Medulla oblongata (tissue), 1 donor: ENCODE measurements around the gene PCDHA1.

Source experiments
- DNase-seq: peaks from one replicate; pipeline ENCODE4 v3.0.0-alpha.2; 2015; ENCODE audit errors: extremely low spot score

The PCDHA1 gene

DNA sequence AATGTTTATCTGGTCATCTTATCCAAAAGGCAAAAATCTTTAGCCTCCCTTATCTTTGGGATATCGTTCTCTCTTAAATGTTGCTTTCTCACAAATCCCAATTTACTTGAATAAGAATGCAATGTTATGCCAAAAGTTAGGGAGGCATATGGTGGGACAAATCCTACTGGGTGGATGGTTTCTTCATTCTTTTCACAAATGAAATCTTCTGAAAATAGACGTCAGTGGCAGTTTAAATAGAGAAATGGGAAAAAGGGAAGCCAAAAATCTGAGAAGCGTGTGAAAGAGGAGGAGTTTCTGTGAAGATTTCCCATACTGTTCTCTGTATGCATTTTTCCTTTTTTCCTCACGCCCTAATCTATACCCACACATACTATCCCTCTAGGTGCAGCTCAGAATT lies 137.7 kb downstream of the PCDHA1 start:
- no peak for DNase-seq

DNA sequence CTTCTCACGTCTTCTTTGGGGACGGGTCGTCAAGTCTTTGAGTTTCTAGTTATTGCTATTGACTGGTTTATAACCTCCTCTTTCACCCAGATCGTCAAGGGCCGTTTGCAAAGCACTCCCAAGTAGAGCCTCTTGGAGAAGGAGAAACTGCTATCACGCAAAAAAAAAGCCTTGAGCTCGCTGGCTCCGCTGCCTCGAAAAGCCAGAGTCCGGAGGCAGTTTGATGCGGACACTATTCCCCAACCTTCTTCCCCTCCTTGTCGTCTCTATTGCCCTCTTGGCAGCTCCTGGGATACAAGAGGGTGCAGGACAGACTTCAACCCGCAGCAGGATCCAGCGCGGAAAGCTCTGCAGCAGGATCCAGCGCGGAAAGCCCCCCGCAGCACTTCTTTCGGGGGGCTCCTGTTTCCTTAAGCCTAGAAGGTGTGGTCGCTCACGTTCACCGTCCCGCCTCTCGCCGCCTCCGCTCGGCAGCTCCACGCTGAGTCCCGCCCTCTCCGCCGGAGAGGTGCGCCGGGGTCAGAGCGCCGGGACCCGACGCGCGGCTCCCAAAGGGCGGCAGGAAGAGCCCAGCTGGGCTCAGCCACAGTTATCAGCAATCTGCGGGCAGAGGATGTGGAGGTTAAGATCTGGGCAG lies 140.0 kb downstream of the PCDHA1 start, which contains the start of gene PCDHAC1:
Gene PCDHAC1, plus strand, starts transcription at position 494 of the 637 bp plus-strand sequence. CDS start 594 bp downstream, outside the sequence.
- DNase-seq, result no peak

DNA sequence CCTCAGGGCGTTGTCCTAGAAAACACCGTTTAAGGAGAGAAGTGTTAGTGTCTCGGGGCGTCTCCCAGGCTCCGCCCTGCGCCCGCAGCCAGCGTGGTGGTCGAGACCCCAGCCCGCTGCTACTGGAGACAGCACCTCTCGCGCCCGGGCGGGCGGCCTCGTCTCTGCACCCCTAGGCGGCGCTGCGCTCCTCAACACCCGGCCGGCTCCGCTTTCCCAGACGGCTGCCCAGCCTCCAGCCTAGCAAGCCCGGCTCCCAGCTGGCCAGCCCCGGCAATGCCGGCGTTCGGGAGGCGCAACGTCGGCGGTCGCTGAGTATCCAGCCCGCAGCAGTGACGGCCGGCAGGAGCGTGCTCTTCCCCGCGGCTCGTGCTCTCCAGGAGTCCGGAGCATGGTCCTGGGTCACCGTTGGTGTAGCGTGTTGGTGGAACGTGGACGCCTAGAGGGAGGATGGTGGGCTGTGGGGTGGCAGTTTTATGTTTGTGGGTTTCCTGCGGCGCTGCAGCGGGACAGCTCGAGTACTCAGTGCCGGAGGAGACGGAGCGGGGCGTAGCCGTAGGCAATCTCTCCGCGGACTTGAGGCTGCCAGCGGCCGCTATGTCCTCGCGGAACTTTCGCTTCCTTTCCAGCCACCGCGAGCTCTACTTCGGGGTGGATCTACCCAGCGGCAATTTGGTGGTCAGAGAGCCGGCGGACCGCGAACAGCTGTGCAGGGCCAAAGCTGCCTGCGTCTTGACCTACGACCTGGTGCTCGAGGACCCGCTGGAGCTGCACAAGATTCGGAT lies 140.7 kb downstream of the PCDHA1 start:
- peak; percentile 81 for DNase-seq

DNA sequence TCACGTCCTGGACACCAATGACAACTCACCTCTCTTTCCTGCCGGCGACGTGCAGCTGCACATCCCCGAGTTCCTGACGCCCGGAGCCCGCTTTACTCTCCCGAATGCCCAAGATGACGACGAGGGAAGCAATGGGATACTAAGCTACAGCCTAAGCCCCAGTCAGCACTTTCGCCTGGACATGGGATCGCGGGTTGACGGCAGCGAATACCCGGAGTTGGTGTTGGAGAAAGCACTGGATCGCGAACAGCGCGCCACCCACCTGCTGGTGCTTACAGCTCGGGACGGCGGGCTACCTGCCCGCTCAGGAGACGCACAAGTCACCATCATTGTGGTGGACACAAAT lies 141.3 kb downstream of the PCDHA1 start:
- DNase-seq, result no peak

DNA sequence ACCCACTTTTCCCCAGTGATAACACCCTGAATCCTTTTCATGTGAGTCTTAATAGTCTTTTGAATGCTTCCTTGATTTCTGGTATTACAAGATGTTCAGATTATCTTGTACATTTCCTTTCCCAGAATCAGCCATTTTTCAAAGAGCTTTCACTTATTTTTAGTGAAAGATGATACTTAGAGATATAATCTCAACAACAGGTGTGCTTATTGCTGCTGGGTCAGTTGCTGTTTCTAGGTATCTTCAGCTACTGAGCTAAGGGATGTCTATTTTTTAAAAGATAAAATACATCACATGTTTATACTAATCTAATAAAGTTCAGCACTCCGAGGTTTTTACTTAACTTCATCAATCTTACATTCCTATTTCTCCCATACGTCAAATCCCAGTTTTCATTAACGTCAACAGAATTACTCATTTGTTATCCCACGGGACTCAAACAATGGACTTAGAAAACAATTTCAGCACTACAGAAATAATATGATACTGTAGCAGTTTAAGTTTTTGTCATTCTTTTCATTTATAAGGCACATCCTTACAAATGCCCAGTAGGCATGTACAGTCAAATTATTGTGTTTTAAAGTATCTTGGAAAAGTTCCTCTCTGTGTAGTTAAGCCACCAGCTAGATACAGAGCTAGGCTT lies 149.1 kb downstream of the PCDHA1 start:
- DNase-seq, result no peak

DNA sequence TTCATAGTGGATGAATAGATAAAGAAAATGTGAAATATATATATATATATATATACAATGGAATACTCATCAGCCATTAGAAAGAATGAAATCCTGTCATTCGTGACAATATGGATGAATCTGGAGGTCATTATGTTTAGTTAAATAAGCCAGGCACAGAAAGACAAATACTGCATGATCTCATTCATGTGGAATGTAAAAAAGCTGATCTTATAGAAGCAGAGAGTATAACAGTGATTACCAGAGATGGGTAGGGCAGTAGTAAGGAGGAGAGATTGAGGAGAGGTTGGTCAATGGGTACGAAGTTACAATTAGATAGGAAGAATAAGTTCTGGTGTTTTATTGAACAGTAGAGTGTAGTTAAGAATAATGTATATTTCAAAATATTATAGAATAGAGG lies 160.6 kb downstream of the PCDHA1 start:
- DNase-seq, result no peak

DNA sequence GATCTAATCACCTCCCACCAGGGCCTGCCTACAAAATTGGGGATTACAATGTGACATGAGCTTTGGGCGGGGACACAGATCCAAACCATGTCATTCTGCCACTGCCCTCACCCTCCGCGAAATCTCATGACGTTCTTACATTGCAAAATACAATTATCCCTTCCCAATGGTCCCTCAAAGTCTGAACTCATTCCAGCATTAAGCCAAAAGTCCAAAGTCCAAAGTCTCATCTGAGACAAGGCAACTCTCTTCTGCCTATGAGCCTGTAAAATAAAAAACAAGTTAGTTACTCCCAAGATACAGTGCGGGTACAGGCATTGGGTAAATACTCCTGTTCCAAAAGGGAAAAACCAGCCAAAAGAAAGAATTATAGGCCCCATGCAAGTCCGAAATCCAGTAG lies 165.7 kb downstream of the PCDHA1 start:
- no peak for DNase-seq

DNA sequence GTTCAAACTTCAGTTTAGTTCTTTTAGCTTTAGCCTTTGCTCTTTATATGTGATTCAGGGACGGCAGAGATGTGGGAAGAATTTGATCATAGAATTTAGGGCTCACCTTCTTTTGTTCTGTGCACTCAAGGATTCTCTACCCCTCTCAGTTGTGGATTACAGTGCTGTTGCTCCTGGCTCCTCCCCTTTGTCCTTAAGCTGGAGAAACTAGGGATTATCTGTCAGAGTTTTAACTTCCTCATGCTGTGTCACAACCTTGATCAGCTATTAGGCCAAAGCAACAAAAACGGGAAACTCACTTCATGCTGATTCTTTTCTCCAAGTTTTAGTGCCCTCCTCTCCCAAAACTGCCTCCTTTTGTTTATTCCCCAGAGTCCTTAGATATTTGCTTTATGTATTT lies 167.3 kb downstream of the PCDHA1 start:
- no peak for DNase-seq

DNA sequence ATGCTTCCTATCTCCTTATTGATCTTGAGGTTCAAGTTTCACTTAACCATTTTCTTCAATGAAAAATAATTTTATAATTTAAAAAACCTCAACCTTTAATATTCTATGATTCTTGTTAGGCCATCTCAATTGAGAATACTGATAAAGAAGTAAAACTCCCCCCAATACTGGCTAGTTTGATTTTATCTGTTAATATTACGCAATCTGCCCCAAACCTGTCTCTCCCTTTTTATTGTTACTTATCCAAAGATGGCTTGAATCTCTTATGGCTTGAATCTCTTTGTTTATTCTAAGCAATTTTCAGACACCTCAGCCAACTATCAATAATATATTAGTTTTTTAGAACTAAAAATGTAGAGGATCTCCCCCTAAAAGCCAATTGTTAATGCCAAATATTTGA lies 176.2 kb downstream of the PCDHA1 start:
- no peak for DNase-seq

DNA sequence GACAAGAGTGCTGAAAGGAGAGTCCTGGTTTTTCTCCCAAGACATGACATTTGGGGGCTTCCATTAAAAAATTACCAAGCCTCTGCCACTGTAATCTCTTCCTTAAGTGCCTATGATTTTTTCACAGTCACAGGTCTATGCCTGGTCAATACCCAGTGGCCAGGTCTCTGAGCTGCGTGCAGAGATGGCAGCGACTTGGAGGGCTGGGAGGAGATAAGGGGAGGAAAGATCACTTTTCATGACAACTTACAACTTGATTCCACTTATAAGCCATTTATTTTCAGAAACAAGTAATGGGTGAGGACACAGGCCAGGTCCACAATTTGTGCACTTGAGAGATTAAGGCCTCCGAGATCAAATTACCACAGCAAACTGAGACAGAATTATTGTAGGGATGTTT lies 178.4 kb downstream of the PCDHA1 start:
- no peak for DNase-seq

DNA sequence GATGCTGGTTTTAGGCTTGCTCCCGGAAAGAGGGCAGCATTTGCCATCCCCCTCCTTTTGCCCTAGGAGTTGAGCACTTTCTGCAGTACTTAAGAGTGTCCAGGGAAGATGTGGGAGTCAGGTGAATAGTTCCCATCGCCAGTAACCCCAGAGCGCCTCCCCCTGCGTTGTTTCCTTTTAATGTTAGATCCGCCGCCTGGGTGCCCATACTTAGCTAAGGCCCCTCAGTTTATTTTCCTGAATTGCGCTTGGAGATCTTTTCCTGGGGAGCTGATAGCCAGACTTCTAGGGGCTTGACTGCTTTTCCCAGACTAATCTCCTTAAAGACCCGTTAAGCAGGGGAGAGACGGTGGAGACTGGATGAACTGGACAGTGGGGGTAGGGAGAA lies 180.0 kb downstream of the PCDHA1 start:
- DNase-seq, result peak; percentile 55

DNA sequence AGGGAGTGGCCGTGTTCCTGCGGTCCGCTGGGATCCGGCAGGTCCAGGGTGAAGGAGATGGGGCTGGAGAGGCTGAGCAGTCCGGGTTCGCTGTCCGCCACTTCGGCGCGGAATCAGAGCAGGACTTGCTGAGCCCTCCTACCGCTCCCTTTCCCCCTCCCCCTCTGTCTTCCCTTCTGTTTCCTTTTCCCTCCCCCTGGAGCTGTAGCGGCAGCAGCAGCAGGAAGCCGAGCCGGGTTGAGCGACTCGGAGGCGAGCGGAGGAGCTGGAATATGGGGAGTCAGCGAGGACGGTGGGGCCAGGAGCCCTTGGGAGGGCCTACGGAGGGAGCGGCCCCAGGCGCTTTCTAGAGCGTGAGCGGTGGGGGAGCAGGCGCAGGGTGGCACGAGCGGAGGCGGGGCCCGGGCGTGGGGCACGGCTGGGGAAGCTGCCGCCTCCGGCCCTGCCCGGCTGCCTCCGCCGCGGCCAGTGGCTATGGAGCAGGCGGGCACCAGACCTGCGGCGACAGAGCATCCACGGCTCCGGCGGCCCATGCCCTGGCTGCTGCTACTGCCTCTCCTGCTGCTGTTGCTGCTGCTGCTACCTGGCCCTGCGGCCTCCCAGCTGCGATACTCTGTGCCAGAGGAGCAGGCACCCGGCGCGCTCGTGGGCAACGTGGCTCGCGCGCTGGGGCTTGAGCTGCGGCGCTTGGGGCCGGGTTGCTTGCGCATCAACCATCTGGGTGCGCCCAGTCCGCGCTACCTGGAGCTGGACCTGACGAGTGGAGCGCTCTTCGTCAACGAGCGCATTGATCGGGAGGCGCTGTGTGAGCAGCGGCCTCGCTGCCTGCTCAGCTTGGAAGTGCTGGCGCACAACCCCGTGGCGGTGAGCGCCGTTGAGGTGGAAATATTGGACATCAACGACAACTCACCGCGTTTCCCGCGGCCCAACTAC lies 180.6 kb downstream of the PCDHA1 start, which contains the start of gene PCDHAC2:
Gene PCDHAC2, plus strand, starts transcription at position 184 of the 933 bp plus-strand sequence. Its CDS starts 291 bp downstream, at position 475.
- peak; percentile 70 for DNase-seq

DNA sequence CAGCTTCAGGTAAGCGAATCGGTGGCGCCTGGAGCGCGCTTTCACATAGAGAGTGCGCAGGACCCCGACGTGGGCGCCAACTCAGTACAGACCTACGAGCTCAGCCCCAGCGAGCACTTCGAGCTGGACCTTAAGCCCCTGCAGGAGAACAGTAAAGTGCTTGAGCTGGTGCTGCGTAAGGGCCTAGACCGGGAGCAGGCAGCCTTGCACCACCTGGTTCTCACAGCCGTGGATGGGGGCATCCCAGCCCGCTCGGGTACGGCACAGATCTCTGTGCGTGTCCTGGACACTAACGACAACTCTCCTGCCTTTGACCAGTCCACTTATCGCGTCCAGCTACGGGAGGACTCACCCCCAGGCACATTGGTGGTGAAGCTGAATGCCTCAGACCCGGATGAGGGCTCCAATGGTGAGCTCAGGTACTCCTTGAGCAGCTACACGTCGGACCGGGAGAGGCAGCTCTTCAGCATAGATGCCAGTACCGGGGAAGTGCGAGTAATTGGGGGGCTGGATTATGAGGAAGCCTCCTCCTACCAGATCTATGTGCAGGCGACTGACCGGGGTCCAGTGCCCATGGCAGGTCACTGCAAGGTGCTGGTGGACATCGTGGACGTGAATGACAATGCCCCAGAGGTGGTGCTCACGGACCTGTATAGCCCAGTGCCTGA lies 181.4 kb downstream of the PCDHA1 start:
- DNase-seq, result no peak

DNA sequence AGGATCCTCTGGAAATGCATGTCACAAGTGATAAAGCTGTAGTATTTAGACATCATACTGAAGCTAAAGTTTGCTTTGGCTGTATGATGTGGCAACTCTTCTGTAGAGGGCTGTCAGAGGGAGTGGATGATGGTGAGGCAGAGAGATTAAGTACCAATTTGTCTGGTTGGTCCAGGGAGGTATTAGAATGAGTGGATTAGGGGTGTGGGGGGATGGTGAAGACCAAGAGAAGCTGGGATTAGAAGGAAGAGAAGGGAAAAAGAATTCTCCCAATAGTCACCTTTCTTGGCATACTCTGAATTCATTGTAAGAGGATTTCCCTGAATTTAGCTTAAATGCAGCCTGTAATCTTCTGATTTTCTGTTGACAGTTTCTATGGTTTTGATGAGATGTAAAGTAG lies 183.9 kb downstream of the PCDHA1 start:
- DNase-seq, result no peak

DNA sequence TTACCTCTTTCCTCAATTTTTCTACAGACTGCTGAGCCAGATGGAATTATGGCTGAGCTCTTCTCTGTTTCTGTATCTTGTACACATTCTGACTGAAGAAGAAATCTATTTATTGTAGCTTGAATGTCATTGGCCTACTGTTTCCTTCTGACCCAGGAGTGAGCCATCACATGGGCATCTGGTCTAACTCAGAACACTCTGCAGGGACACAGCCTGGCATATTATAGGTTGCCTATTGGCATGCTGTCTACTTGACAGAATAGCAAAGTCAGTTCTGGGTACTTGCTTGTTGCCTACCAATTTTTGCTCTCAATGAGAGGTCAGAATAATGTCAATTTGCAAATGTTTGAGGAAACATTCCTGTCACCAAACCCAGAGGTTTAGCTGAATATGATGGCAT lies 187.6 kb downstream of the PCDHA1 start:
- DNase-seq, result no peak

DNA sequence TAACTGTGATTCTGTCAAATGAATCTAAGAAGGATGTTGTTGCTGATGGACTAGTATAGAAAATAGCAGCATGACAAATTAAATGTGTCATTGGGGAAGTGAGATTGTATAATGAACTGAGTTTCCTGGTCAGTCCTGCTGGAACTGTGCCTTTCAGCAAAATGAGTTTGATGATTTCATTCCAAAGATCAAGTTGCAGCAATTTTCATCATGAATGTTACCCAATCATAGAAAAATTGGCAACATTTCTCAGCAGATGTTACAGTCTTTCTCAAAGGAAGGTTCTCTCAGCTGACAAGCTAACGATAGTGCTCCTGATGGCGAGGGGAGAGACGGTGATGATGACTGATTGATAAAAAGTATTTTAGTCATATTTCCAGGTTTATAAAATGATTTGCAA lies 191.1 kb downstream of the PCDHA1 start:
- DNase-seq, result no peak

DNA sequence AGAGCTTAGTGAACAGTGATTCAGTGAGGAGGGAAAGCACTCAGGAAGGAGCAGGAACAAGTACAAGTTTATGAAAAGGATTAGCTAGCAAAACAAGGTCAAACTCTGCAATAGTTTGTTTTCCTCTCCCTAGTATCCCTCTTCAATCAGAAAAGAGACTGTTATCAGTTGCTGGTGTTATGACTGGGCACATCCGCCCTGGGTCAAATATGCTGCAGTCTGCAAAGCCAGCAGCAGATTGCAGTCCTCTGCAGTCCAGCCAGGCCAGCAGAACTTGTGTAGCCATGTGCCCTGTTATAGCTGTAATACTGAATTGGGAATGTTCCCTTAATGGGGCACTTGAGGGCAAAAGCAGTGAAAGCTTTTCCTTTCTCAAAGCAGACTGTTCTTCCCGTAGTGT lies 192.3 kb downstream of the PCDHA1 start:
- no peak for DNase-seq

DNA sequence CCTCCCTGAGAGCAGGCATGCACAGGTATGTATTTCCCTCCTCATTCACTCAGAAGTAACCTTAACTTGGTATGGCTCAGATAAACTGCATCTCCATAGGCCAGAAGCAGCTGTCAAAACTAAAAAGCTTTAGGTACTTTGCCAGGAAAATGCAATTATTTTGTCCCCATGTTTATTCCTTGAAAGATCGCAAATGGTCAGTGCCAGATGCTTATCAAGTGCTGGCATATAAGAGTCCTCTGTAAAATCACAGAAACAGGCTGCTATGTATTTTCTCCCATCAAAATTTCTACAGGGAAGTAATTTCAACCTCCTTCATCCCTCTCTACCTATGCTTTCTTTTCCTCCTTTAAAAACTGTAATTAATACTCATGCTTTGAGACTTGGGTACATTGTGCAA lies 193.0 kb downstream of the PCDHA1 start:
- no peak for DNase-seq

DNA sequence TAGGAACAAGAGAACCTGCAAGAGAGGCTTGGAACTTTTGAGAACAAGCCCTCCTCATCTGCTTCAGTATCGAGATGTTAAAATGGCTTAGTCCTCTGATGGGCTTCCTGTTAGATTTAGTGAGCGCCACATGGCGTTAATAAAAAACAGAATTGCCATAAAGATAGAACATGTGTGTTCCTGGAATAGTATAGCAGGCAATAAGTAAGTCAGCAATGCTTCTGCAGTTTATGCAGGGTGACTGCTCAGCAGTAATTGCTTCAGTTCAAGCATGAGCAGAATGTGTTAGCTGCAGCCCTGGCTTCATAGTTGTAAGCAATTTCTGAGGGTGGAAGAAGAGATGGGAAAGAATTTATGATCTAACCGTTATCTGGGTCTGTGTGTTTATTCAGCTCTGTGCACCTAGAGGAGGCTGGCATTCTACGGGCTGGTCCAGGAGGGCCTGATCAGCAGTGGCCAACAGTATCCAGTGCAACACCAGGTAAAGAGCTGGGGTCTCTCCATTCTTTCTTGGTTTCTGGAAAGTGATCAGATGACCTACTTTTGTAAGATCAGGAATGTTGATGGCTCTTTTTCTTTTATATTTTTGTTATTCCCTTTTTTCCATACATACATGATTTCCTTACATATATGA lies 196.3 kb downstream of the PCDHA1 start:
- no peak for DNase-seq

DNA sequence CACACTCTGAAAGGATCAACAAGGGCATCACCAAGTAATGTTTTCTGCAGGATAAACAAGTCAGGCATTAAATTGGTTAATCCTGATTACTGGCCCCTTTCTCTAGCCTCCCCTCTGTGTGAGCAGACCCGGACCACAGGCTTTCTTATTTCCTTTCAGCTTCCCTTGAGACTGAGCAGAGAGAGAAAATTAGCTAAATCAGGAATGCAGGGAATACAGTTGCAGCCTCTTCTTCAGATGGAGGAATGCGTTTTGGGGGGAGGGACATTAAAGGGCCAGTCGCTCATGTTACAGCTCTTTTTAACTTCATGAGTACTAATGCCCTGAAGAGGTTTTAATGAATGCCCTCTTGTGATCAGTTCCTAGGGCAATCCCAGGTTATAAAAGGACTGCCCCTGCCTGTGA lies 200.2 kb downstream of the PCDHA1 start:
- DNase-seq, result no peak

DNA sequence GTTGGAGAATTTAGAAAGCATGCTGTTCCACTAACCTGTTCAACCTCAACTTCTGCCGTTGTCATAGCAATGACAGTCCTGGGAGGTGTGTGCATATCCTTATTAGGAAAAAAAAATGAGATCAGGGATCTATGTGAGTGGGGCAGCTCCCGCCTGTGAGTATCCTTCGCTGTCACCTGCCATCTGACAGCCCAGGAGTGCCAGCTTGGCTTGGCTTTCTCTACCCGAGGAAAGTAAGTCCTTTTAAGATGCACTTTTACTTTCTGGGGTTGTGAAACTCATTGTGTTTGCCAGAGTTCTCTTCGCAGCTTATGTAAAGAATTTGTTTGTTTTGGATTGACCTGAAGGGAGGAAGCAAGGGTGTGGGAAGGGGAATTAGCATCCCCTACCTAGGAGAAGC lies 202.2 kb downstream of the PCDHA1 start:
- no peak for DNase-seq
